ENCODE results near the gene KCNG2.

DNA sequence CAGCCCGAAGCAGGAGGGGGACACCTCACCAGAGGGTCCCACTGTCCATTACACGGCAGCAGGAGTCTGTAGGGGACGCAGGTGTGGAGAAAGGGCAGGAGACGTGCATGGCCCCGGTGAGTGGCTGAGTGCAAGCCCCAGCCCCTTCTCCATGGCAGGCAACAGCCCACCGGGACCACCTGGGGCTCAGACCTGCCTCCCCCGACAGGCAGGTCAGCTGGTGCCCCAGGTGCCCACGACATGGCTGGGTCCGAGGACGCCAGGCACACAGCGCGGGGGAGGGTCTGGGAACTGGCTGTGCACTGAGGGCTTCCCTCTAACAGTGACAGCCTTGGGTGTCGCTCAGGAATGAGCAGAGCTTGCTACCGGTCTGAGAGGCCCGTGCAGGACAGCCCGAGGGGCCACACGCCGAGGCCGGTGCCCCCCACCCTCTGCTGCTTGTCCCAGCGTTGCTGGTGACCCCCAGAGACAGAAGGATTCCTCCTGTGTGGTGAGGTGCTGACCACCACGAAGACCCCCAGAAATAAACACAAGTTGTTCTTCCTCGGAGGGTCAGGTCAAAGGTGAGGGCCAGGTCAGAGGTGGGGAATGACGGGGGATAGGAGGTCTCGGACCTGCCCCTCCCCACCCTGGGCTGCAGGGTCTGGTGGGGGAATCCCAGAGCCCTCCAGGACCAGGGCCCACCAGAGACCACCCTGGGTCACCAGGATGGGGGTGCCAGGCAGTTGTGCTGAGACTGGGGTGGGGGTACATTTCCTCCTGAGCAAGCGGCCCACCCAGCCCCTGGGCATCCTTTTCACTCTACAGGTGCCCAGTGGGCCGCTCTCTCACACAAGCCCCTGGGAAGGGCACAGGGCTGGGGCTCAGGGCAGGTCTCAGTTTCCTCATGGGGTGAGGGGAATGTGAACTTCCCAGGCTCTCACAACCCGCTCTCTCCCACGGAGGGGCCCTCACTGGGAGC, 103.2 kb downstream of the KCNG2 start:
- TF ChIP-seq, protein P1, sequence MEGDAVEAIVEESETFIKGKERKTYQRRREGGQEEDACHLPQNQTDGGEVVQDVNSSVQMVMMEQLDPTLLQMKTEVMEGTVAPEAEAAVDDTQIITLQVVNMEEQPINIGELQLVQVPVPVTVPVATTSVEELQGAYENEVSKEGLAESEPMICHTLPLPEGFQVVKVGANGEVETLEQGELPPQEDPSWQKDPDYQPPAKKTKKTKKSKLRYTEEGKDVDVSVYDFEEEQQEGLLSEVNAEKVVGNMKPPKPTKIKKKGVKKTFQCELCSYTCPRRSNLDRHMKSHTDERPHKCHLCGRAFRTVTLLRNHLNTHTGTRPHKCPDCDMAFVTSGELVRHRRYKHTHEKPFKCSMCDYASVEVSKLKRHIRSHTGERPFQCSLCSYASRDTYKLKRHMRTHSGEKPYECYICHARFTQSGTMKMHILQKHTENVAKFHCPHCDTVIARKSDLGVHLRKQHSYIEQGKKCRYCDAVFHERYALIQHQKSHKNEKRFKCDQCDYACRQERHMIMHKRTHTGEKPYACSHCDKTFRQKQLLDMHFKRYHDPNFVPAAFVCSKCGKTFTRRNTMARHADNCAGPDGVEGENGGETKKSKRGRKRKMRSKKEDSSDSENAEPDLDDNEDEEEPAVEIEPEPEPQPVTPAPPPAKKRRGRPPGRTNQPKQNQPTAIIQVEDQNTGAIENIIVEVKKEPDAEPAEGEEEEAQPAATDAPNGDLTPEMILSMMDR (IDR thresholded peaks at IDR 0.05) = no peak
- no peak for TF ChIP-seq POLR2A (IDR thresholded peaks at IDR 0.05)
